HK-2 (cell line): ENCODE measurements around the gene PAX5.
A peak's percentile ranks its signal among the peaks of the same experiment; 100 is the strongest.

Experiments used
- DNase-seq: peaks from one replicate; pipeline ENCODE4 v3.0.0-alpha.2; 2018; ENCODE audit not compliant: unreplicated experiment

PAX5 gene

DNA sequence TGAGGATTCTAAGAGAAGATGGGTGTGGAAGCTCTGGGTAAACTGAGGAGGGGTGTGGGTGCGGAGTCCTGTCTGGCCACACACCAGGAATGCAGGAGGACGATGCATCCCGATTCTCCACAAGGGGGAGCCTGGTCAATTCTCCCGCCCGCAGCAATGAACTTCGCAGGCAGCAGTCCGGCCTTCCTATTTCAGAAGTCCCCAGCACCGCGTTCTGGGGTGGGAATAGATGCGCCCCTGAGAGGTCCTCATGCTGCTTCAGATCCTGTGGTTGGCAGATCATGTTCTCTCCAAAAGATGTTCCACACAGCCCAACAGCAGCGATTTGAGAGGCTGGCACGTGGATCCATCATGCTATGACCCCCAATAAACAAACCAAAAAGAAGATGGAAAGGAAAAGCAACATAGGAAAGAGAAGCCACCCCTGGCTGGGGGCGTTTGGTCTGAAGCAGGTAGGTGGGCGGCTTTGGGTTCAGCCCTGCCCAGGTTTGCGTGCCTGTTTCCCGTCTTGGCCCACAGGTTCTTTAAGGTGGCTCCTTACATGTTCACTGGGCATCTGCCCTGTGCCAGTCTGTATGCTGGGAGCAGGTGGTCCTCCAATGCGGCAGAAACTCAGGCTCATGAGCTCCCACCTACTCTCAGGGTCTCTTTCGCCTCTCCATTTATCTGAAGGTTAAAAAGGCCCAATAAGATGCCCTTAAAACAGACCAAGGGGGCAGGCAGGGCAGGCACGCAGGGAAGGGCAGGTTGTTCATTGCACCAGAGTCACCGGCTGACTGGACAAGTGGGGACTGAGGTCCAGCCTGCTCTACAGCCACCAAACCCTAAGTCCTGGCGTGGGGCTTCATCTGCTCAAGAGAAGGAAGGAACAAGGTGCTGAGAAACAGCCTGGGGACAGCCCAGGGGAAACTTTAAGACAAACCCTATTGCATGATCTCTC is 171.6 kb downstream of the PAX5 start:
- peak; percentile 18 for DNase-seq

DNA sequence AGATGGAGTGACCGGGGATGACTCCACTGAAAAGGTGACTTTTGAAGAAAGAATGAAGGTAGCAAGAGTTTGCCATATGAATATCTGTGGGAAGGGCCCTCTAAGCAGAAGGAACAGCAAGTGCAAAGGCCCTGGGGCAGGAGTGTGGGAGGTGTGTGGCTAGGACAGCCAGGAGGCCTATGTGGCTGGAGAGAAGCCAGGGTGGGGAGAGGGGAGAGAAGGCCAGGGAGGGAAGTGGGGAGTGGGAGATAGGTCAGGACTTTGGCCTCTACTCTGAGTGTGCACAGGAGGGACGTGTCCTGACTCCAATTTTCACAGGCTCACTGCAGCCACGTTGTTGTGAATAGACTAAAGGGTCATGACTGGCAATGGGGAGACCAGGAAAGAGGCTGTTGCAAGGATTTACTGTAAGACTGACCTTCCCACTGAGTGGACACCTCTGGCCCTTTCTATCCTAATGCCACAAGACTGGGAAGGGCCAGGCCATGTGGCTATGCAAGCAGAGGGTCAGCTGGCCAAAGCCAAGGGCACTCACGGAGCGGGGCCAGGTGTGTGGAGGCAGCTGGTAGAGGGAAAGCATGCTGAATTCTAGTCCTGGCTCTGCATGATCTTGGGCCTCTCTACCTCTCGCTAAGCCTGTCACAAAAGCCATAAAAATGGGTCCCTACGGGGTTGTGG is 172.4 kb downstream of the PAX5 start:
- no peak for DNase-seq

DNA sequence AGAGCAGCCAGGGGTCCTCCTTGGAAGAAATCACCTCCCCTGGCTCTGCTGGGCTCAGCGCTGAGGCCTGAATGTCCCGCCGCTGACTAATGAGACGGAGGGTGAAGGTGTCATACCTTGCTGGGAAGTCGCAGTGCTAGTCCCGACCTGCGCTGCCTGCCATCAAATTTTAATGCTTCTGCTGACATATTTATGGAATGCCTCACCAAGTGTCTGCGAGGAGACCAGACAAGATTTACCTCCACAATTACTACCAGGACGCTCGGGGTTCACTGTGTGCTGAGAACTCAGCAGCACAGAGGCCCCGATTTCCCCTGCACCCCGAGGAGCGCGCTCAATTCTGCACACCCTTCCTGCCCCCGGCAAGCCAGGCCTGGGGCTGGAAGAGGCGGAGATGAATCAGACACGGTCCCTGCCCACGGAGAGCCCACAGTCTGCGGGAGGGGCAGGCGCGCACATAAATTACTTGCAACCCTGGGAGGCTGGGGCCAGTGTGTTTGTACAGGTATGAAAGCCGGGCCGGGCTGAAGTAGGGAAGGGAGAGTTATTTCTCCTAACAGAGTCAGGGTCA is 175.2 kb downstream of the PAX5 start:
- DNase-seq = no peak

GRCh38 chr9:36855448-36856315 is 178.4 kb downstream of the PAX5 start:
- no peak for DNase-seq

DNA sequence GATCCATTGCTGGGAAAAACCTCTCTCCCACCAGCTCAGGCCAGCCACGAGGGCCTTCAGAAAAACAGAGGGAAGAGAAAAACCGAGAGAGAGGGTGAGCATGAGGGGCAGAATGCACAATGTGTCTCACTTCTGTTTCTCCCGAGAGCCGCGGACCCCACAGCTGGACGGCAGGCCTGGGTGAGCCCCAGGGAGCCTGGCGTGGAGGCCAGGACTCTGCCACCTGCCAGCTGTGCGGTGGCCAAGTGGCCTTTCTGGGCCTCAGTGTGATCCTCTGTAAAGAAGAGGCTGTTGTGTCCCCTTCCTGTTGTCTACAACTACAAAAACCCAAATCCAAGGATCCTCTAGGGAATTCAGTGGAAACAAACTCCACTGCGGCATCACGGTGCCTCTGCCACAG is 179.3 kb downstream of the PAX5 start:
- DNase-seq = no peak

DNA sequence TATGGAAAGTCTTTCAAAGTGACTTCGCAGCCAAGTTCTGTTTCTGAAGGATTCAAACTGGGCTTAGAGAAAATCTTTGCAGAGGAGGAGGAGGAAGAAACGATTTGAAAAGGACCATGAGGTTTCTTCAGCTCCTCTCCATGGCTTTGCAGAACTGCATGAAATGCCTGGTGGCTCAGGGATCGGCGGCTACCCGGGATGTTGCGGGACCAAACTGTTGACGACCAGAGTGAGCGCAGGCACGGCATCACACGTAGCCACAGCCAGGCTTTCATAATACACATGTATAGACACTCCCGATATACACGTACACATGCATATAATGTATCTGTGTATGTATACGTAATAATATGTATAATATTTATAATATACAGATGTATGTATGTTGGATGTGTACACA is 180.0 kb downstream of the PAX5 start:
- no peak for DNase-seq

GRCh38 chr9:36853233-36853632 is 180.8 kb downstream of the PAX5 start:
- no peak for DNase-seq

- no peak for DNase-seq
Observed at GRCh38 chr9:36849943-36850342, 184.1 kb downstream of the PAX5 start.

DNA sequence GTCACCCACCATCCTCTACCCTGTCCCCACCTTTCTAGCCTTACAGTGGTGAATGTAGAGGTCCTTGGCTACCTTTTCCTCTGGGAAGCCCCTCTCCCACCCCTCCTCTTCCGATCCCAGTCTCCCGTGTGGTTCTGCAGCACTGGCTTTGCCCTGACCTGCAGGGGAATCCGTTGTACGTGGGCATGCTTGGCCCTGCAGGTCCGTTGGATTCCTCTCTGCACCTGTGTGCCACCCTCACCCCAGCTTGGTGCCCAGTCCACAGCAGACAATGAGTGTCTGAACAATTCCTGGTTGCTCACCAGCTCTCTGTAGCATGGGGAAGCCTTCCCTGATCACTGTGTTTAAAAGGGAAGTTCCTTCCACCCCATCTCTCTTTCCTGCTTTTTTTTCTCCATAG is 185.1 kb downstream of the PAX5 start:
- DNase-seq = no peak

DNA sequence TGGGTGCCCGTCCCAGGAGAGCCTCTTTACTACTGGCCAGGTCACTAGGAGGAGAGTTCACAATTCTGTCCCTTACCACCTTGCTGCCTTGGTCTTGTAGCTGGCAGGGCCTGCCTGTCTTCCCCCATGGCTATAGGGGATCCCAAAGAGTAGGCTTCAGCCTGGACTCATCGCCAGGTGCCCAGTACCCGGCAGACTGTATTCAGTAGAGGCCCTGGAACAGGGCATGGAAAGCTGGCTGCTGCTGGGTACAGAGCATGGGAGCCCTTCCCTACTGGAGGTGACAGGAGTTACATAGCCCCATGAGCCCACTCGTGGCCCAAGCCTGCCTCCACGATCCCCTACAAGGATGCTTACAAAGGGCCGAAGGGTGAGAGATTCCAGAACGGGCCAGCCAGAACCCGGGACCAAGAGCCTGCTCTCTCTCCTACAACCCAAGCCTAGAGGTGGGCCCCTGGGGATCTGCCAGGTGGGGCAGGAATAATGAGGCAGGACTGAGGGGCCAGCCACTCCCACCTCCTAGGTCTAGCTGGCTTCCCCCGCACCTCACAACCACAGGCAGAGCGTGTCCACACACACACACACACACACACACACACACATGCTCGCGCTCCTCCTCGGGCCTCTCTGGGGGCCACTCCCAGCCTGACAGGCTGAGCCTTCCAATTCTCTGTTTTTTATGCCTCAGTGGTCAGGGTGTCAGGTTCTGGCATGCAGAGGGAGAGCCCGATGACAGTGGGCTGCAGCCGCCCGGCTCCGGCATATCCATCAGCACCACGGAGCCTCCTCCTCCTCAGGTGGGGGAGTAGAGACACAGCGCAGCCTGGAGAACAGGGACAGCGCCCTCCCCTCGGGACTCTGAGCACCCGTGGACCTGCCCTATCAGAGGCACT is 186.0 kb downstream of the PAX5 start:
- peak; percentile 33 for DNase-seq

DNA sequence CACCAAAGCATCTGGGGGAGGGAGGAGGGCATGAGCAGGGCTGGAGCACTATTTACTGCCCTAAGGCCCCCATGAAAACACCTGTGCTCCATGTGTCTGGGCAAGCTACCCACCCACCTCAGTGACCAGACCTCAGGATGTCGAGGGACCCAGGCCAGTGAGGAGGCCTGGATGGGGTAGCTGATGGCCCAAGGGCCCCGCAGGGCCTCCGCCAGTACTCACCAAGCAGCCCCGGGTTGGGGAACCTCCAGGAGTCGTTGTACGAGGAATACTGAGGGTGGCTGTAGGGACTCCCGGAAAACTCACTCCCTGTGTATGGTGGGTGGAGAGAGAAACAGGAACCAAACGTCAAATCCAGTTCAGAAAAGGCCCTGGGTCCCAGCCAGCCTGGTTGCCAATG is 187.4 kb downstream of the PAX5 start:
- no peak for DNase-seq

DNA sequence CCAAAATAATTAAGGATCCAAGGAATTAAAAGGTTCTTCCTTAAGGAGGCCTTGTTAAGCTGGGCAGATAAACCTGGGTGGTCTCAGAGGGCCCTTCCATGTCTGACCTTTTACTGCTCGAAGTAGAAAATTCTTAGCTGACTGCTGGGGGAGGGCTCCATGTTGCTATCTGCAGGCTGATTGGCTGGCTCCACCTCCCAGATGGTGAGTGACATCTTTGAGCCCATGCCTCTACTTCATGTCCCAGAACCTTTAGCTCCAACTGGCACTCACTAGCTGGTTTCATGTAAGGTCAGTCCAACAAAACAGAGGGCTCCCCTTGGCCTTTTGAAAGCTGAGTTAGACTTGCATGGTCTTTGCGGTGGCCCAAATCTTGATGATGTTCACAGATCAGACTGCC is 188.2 kb downstream of the PAX5 start:
- DNase-seq = no peak

GRCh38 chr9:36844961-36845360 is 189.1 kb downstream of the PAX5 start:
- no peak for DNase-seq

DNA sequence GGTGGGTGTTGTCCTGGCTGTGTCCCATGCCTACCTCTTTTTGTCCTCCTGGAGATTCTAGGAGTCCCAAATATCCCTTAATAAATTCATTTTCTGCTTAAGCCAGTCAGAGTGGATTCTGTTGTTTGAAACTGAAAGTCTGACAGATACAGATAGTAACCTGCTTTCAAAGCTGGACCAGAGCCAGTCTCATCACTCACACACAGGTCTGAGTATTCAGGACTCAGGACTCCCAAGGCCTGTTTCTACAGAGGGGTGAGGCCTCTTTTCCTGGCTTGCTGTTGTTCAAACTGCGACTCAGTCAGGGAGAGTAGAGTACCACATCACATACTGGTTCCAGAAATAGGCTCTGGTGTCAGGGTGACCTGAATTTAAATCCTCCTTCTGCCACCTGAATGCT is 190.1 kb downstream of the PAX5 start:
- no peak for DNase-seq

DNA sequence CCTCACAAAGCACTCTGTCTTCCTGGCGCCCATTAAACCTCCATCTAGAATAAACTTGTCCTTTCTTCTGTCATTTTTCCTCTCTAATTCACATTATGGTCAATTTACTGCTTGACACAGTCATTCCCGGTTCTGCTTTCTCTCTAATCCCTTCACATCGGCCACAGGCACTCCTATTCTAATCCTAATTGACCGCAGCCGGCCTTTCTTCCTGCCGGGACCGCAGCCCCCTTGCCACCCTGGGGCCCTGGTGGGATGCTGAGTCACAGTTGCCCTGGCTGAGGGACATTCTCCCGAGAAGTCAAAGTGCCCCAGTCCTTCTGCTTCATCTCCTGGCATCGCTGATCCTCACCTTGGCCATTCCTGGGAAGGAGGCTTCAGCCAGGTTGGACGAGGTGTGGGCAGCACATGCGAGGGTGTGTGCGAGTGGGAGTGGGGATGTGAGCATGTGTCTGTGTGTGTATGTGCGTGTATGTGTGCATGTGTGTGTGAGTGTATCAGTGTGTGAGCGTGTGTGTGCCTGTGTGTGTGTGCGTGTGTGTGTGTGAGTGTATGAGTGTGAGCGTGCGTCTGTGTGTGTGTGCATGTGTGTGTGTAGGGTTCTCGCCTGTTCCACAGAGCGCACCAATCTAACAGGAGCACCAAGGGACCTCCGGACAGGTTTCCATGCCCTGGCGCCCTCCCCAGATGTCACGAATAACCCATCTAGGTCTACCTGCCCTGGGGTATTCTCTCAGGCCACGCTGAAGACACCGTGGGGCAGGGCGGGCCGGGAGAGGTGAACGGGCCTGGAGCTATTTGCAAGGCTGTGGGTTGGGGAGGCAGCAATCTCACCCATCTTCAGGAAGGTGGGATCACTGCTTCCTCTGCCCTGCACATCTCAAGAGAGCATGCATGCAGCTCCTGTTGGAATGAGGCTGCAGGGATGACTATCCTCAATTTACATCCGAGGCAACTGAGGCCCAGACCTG is 191.2 kb downstream of the PAX5 start:
- no peak for DNase-seq

- no peak for DNase-seq
Observed at GRCh38 chr9:36840898-36841536, 193.1 kb downstream of the PAX5 start.

GRCh38 chr9:36839131-36839885 is 194.8 kb downstream of the PAX5 start:
- no peak for DNase-seq
